ENCODE measurements around the gene STPG3. TPM values are rescaled to one million over a fixed set of nuclear protein-coding genes. Genes with fewer than 3 reads are reported as not detected.

Gene STPG3
- total RNA-seq, 1 donor from 2014 or later = 0.18 TPM

DNA sequence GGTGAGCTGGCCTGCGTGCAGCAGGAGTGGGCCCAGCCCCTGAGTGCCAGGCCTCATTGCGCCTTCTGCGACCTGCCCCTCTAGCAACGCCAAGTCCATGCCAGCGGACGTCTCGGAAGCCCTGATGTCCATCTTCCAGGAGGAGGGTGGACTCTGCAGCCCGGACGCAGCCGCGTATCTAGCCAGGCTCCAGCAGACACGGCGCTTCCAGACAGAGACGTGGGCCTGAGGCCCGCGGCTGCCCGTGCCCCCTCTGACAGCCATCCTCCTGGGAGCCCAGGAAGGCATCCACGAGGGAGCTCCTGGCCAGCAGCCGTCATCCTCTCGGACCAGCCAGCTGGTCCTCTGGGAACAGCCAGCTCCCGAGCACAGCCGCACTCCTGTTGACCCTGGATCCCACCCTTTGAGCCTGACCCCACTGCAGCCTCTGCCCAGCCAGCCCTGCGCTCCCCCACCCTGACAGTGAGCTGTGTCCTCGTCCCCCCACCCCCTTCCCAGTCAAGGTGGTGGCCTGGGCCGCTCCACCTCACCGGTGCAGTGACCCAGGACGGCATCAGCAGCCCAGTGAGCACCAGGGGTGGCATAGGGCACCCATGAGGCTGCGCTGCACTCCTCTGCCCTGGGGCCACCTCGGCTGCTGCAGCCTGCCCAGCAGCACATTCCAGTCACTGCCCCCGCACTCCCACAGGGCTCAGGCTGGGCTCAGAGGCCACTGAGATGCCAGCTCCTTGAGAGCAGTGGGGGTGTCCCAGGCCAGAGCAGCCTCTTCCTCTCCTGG, 34.7 kb upstream of the STPG3 start:
- Mint-ChIP-seq H3K4me3 (no peak overlapping the region), H3K27me3 (ENCODE audit: low read depth) (no peaks in the 10 kb centered on the region), H3K36me3 (peaks cover 3% of the 10 kb centered on the region), H3K9me3 (no peaks in the 10 kb centered on the region), H3K4me1 (peaks cover 4% of the 10 kb centered on the region), H3K27ac (no peak overlapping the region)
- DNase-seq (ENCODE audit: low spot score in 2 of 2, unreplicated experiment in 2 of 2) = no peak
- TF ChIP-seq CTCF (IDR thresholded peaks at IDR 0.05; ENCODE audit: unreplicated experiment) = no peak

GRCh38 chr9:137217276-137218211, 33.5 kb upstream of the STPG3 start:
- H3K36me3 Mint-ChIP-seq = peaks cover 3% of the 10 kb centered on the region
- no peaks in the 10 kb centered on the region for H3K27me3 Mint-ChIP-seq (ENCODE audit: low read depth)
- peak in 1 of 2 experiments; percentile 70 for DNase-seq (ENCODE audit: low spot score in 2 of 2, unreplicated experiment in 2 of 2)
- H3K4me3 Mint-ChIP-seq = peak overlapping the region; percentile 51
- no peak for TF ChIP-seq CTCF (IDR thresholded peaks at IDR 0.05; ENCODE audit: unreplicated experiment)
- H3K4me1 Mint-ChIP-seq = peaks cover 4% of the 10 kb centered on the region
- H3K9me3 Mint-ChIP-seq = no peaks in the 10 kb centered on the region
- H3K27ac Mint-ChIP-seq = peak overlapping the region; percentile 83

GRCh38 chr9:137218212-137218753, 32.8 kb upstream of the STPG3 start:
- no peak for DNase-seq (ENCODE audit: low spot score in 2 of 2, unreplicated experiment in 2 of 2)
- H3K4me1 Mint-ChIP-seq = peaks cover 6% of the 10 kb centered on the region
- peaks cover 2% of the 10 kb centered on the region for H3K27me3 Mint-ChIP-seq (ENCODE audit: low read depth)
- no peaks in the 10 kb centered on the region for H3K9me3 Mint-ChIP-seq
- H3K4me3 Mint-ChIP-seq = no peak overlapping the region
- H3K36me3 Mint-ChIP-seq = no peaks in the 10 kb centered on the region
- no peak for TF ChIP-seq CTCF (IDR thresholded peaks at IDR 0.05; ENCODE audit: unreplicated experiment)
- no peak overlapping the region for H3K27ac Mint-ChIP-seq

DNA sequence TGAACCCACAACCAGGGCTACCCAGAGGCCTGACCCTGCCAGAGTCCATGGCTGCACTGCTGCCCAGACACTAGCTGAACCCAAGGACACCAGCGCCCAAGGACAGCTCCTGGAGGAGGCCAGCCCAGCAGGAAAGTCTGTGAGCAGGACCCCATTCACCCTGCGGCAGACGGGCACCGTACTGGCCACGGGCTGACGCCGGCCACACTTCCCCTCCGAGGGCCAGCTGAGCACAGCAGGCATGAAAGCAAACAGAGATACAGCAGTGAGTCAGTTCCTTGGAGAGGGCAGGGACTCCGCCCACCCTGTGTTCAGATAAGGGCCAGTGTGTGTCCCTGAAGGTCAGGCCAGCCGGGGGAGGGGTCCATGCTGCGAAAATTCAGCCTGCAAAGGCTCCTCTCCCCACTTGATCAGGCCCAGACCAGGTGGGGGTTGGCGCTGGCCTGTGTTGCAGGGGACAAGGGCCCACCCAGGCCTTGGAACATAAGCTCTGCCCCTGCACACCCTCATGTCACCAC, 32.3 kb upstream of the STPG3 start:
- H3K4me3 Mint-ChIP-seq = no peak overlapping the region
- peaks cover 2% of the 10 kb centered on the region for H3K27me3 Mint-ChIP-seq (ENCODE audit: low read depth)
- no peak for TF ChIP-seq CTCF (IDR thresholded peaks at IDR 0.05; ENCODE audit: unreplicated experiment)
- H3K36me3 Mint-ChIP-seq = no peaks in the 10 kb centered on the region
- H3K4me1 Mint-ChIP-seq = peaks cover 6% of the 10 kb centered on the region
- no peak for DNase-seq (ENCODE audit: low spot score in 2 of 2, unreplicated experiment in 2 of 2)
- no peaks in the 10 kb centered on the region for H3K9me3 Mint-ChIP-seq
- H3K27ac Mint-ChIP-seq = no peak overlapping the region

GRCh38 chr9:137219757-137220316, 31.2 kb upstream of the STPG3 start:
- TF ChIP-seq CTCF (IDR thresholded peaks at IDR 0.05; ENCODE audit: unreplicated experiment) = no peak
- no peak for DNase-seq (ENCODE audit: low spot score in 2 of 2, unreplicated experiment in 2 of 2)
- Mint-ChIP-seq H3K4me3 (peak overlapping the region; percentile 24), H3K36me3 (no peaks in the 10 kb centered on the region), H3K4me1 (peaks cover 6% of the 10 kb centered on the region), H3K27ac (no peak overlapping the region), H3K9me3 (no peaks in the 10 kb centered on the region), H3K27me3 (ENCODE audit: low read depth) (peaks cover 2% of the 10 kb centered on the region)
